Neural cell (in vitro differentiated cells): ENCODE data around the gene NRXN2. TPM values are rescaled to one million over a fixed set of nuclear protein-coding genes. Genes with fewer than 3 reads are reported as not detected.

Source experiments
- H2AFZ ChIP-seq: fragments of 200-600, 300-800 bp; sonication (generic), shearing (Covaris generic); 2 replicates; pipeline ENCODE4 v1.6.0; 2014; ENCODE audit warnings: low read depth, mild to moderate bottlenecking, antibody characterized with exemption, low read length, moderate library complexity
- H3F3A ChIP-seq: fragments of 200-600 bp; shearing (Covaris generic); 2 replicates; pipeline ENCODE4 v1.6.1; 2016; ENCODE audit warnings: mild to moderate bottlenecking, moderate library complexity, mixed read lengths, antibody characterized with exemption, low read length; ENCODE audit not compliant: insufficient read depth, poor library complexity, severe bottlenecking
- H3K27ac ChIP-seq: fragments of 200-600, 300-800 bp; sonication (generic), shearing (Covaris generic); 2 replicates; pipeline ENCODE4 v1.5.1; 2014; ENCODE audit warnings: mild to moderate bottlenecking, low read length, moderate library complexity
- H3K27me3 ChIP-seq: fragments of 300-800, 200-600 bp; sonication (generic), shearing (Covaris generic); 2 replicates; pipeline ENCODE4 v1.6.0; 2014; ENCODE audit warnings: mild to moderate bottlenecking, low read depth, low read length, moderate library complexity; ENCODE audit not compliant: insufficient read depth
- H3K36me3 ChIP-seq: fragments of 300-800, 200-600 bp; sonication (generic), shearing (Covaris generic); 2 replicates; pipeline ENCODE4 v1.5.1; 2014; ENCODE audit warnings: mild to moderate bottlenecking, antibody characterized with exemption, low read length, moderate library complexity; ENCODE audit not compliant: insufficient read depth
- H3K4me2 ChIP-seq: fragments of 300-800, 200-600 bp; sonication (generic), shearing (Covaris generic); 2 replicates; pipeline ENCODE4 v1.6.0; 2014; ENCODE audit warnings: mild to moderate bottlenecking, low read length
- H3K4me3 ChIP-seq: fragments of 300-800, 200-600 bp; sonication (generic), shearing (Covaris generic); 2 replicates; pipeline ENCODE4 v1.5.1; 2014; ENCODE audit warnings: mild to moderate bottlenecking, low read length, moderate library complexity
- H3K79me2 ChIP-seq: fragments of 200-600 bp; shearing (Covaris generic); replicated peaks from 2 replicates; pipeline ENCODE4 v1.6.0; 2014; ENCODE audit warnings: mild to moderate bottlenecking, low read length, moderate library complexity; ENCODE audit not compliant: insufficient read depth
- H3K9ac ChIP-seq: fragments of 300-800, 200-600 bp; sonication (generic), shearing (Covaris generic); 2 replicates; pipeline ENCODE4 v1.6.1; 2016; ENCODE audit warnings: mild to moderate bottlenecking, low read length, mixed read lengths
- H3K9me2 ChIP-seq: fragments of 200-600 bp; shearing (Covaris generic); 2 replicates; pipeline ENCODE4 v1.6.1; 2016; ENCODE audit warnings: mild to moderate bottlenecking, low read length, mixed read lengths; ENCODE audit not compliant: insufficient read depth
- H3K9me3 ChIP-seq: fragments of 200-600, 300-800 bp; sonication (generic), shearing (Covaris generic); 2 replicates; pipeline ENCODE4 v1.6.1; 2016; ENCODE audit warnings: mild to moderate bottlenecking, mixed run types, low read length, moderate library complexity, mixed read lengths
- H4K20me1 ChIP-seq: fragments of 200-600 bp; shearing (Covaris generic); 2 replicates; pipeline ENCODE4 v1.6.1; 2016; ENCODE audit warnings: mild to moderate bottlenecking, mixed run types; ENCODE audit not compliant: insufficient read depth
- EP300 ChIP-seq: fragments of 450-650 bp; conservative IDR thresholded peaks from 2 replicates; pipeline ENCODE4 v1.6.1; 2014; ENCODE audit warnings: antibody characterized with exemption, mild to moderate bottlenecking, moderate library complexity; ENCODE audit not compliant: poor library complexity, severe bottlenecking
- EZH2 ChIP-seq: fragments of 200-600, 300-800 bp; shearing (Covaris generic), sonication (generic); IDR thresholded peaks from 2 replicates; pipeline ENCODE4 v1.6.1; 2014; ENCODE audit warnings: antibody characterized with exemption, low read length, borderline replicate concordance, mild to moderate bottlenecking; ENCODE audit not compliant: insufficient read depth, poor library complexity, severe bottlenecking
- MXI1 ChIP-seq: fragments of 450-650 bp; conservative IDR thresholded peaks from 2 replicates; pipeline ENCODE4 v1.6.1; 2014; ENCODE audit warnings: antibody characterized with exemption, mild to moderate bottlenecking; ENCODE audit not compliant: poor library complexity, severe bottlenecking
- POLR2AphosphoS5 ChIP-seq: IDR thresholded peaks from 2 replicates; pipeline ENCODE4 v1.6.1; 2012
- RAD21 ChIP-seq: fragments of 450-650 bp; conservative IDR thresholded peaks from 2 replicates; pipeline ENCODE4 v1.6.1; 2014; ENCODE audit warnings: antibody characterized with exemption, mild to moderate bottlenecking, moderate library complexity
- SMC3 ChIP-seq: fragments of 450-650 bp; conservative IDR thresholded peaks from 2 replicates; pipeline ENCODE4 v1.6.1; 2014; ENCODE audit warnings: antibody characterized with exemption, mild to moderate bottlenecking, moderate library complexity; ENCODE audit not compliant: poor library complexity
- TAF1 ChIP-seq: IDR thresholded peaks from 2 replicates; pipeline ENCODE4 v1.6.1; 2012; ENCODE audit warnings: low read depth
- polyA plus RNA-seq: library from polyadenylated mRNA; depleted of rRNA; stranded (reverse); fragments of >200 nt; gene quantifications from 2 replicates; pipeline ENCODE4 v1.2.3, GENCODE V29; 2014
- TF ChIP-seq, protein P1 (sequence below): fragments of 450-650 bp; IDR thresholded peaks from 2 replicates; pipeline ENCODE4 v1.5.1; 2014; ENCODE audit warnings: antibody characterized with exemption, mild to moderate bottlenecking, moderate library complexity; ENCODE audit not compliant: poor library complexity, severe bottlenecking
- TF ChIP-seq, protein P2 (sequence below): IDR thresholded peaks from 2 replicates; pipeline ENCODE4 v1.6.1; 2012; ENCODE audit warnings: borderline replicate concordance

The NRXN2 gene
- polyA plus RNA-seq, 1 donor from 2014 or later = 68.0 TPM

GRCh38 chr11:64717268-64717578 lies 5.8 kb downstream of the NRXN2 start:
- no peak for TF ChIP-seq SMC3
- TF ChIP-seq, protein P1, sequence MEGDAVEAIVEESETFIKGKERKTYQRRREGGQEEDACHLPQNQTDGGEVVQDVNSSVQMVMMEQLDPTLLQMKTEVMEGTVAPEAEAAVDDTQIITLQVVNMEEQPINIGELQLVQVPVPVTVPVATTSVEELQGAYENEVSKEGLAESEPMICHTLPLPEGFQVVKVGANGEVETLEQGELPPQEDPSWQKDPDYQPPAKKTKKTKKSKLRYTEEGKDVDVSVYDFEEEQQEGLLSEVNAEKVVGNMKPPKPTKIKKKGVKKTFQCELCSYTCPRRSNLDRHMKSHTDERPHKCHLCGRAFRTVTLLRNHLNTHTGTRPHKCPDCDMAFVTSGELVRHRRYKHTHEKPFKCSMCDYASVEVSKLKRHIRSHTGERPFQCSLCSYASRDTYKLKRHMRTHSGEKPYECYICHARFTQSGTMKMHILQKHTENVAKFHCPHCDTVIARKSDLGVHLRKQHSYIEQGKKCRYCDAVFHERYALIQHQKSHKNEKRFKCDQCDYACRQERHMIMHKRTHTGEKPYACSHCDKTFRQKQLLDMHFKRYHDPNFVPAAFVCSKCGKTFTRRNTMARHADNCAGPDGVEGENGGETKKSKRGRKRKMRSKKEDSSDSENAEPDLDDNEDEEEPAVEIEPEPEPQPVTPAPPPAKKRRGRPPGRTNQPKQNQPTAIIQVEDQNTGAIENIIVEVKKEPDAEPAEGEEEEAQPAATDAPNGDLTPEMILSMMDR = peak; percentile 28
- Histone ChIP-seq H3K9ac (peak overlapping the region; percentile 64), H3K9me3 (no peaks in the 10 kb centered on the region), H3K27ac (peak overlapping the region; percentile 88), H3K79me2 (peaks cover 57% of the 10 kb centered on the region), H4K20me1 (peaks cover 30% of the 10 kb centered on the region), H3K36me3 (no peaks in the 10 kb centered on the region), H3K9me2 (no peaks in the 10 kb centered on the region), H3K27me3 (no peaks in the 10 kb centered on the region), H3K4me2 (no peak overlapping the region), H2AFZ (no peak overlapping the region), H3F3A (no peaks in the 10 kb centered on the region), H3K4me3 (peak overlapping the region; percentile 64)

DNA sequence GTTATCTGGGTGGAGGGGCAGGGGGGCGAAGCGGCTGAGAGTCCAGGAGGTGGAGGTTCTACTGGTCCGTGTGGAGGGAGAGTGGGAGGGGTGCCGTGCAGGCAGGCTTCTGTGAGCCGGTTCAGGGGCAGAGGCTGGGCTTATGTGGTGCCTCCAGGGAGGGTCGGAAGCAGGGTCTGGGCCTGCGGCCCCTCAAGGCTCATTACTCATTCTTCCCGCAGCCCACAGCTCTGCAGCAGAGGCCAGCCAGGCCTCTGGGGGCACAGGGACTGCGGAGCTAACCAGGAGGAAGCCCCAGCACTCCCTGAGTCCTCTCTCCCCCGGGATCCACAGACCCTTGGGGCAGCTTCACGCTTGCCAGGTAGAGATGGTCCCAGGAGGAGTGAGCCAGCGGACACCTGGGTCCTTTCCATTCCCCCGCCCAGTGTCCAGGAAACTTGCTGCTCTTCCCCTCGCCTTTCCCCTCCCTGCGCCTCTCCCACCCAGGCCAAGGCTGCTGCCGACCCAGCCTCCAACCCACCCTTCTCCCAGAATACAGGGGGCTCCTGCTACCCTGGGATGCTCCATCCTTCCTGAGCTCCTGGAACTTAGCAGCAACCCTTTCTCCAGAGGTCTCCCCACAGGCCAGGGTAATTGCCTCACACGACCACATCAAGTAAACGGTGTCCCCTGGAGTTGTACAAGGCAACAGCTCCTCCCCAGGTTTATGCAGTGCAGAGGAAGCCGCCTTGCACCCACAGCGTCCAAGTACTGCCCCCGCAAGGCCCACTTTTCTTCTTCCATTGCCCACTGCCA lies 6.3 kb downstream of the NRXN2 start:
- H3K4me2 ChIP-seq = no peak overlapping the region
- TF ChIP-seq RAD21 = no peak
- TF ChIP-seq, protein P2, sequence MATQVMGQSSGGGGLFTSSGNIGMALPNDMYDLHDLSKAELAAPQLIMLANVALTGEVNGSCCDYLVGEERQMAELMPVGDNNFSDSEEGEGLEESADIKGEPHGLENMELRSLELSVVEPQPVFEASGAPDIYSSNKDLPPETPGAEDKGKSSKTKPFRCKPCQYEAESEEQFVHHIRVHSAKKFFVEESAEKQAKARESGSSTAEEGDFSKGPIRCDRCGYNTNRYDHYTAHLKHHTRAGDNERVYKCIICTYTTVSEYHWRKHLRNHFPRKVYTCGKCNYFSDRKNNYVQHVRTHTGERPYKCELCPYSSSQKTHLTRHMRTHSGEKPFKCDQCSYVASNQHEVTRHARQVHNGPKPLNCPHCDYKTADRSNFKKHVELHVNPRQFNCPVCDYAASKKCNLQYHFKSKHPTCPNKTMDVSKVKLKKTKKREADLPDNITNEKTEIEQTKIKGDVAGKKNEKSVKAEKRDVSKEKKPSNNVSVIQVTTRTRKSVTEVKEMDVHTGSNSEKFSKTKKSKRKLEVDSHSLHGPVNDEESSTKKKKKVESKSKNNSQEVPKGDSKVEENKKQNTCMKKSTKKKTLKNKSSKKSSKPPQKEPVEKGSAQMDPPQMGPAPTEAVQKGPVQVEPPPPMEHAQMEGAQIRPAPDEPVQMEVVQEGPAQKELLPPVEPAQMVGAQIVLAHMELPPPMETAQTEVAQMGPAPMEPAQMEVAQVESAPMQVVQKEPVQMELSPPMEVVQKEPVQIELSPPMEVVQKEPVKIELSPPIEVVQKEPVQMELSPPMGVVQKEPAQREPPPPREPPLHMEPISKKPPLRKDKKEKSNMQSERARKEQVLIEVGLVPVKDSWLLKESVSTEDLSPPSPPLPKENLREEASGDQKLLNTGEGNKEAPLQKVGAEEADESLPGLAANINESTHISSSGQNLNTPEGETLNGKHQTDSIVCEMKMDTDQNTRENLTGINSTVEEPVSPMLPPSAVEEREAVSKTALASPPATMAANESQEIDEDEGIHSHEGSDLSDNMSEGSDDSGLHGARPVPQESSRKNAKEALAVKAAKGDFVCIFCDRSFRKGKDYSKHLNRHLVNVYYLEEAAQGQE = no peak
- no peak for TF ChIP-seq EZH2
- no peak for TF ChIP-seq EP300
- TF ChIP-seq POLR2AphosphoS5 = no peak
- TF ChIP-seq TAF1 = no peak
- TF ChIP-seq, protein P1 = no peak
- no peak for TF ChIP-seq SMC3
- no peak for TF ChIP-seq MXI1
- peak overlapping the region; percentile 64 for H3K9ac ChIP-seq
- no peaks in the 10 kb centered on the region for H3K9me3 ChIP-seq
- H3K27ac ChIP-seq = peak overlapping the region; percentile 88
- no peaks in the 10 kb centered on the region for H3K27me3 ChIP-seq
- H3K4me3 ChIP-seq = peak overlapping the region; percentile 64
- peaks cover 36% of the 10 kb centered on the region for H4K20me1 ChIP-seq
- H3K9me2 ChIP-seq = no peaks in the 10 kb centered on the region
- no peaks in the 10 kb centered on the region for H3K36me3 ChIP-seq
- peaks cover 57% of the 10 kb centered on the region for H3K79me2 ChIP-seq
- no peaks in the 10 kb centered on the region for H3F3A ChIP-seq
- H2AFZ ChIP-seq = no peak overlapping the region
